C4-2B (cell line): Measurements from ENCODE around the gene ARHGEF25.

ENCODE experiments used
- CTCF ChIP-seq: fragments of 450-650 bp; conservative IDR thresholded peaks from 2 replicates; pipeline ENCODE4 v1.5.1; 2017; ENCODE audit warnings: mild to moderate bottlenecking
- ZFX ChIP-seq: fragments of 450-650 bp; IDR thresholded peaks from 2 replicates; pipeline ENCODE4 v1.6.1; 2017

GRCh38 chr12:57632073-57632957 is 21.1 kb downstream of the ARHGEF25 start:
- TF ChIP-seq CTCF: no peak
- TF ChIP-seq ZFX: no peak
